ENCODE measurements around the gene ATL2.
"Not testable (repeated sequence)": the region's sequence is repeated elsewhere in the genome, so short reads cannot be mapped to it uniquely, and the experiment has no call there.

Gene ATL2

DNA sequence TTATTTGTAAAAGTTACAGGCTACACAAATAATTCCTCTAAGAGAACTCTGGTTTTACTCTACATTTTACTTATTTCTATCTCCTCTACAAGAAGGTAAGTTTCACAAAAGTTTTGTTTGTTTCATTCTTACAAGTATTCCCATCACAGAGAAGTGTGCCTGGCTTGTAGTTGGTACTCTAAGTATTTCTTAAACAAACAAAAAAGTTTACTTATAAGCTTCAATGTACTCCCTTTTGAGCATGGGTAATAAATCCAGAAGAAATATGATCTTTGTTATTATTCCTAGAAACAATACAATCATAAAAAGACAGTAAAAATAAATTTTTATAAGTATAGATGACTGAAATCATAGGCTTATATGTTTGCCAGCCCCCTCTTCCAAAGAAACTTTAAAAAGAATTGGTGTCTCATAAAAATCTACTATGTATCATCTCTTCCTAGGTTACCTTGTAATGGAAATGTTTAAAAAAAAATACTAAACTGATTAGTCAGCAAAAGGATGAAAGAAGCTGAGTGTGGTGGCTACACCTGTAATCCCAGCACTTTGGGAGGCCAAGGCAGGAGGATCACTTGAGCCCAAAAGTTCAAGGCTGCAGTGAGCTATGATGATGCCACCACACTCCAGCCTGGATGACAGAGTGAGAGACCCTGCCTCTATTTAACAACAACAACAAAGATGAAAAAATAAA is 54.7 kb downstream of the ATL2 start:
- DNase-seq, result no peak

DNA sequence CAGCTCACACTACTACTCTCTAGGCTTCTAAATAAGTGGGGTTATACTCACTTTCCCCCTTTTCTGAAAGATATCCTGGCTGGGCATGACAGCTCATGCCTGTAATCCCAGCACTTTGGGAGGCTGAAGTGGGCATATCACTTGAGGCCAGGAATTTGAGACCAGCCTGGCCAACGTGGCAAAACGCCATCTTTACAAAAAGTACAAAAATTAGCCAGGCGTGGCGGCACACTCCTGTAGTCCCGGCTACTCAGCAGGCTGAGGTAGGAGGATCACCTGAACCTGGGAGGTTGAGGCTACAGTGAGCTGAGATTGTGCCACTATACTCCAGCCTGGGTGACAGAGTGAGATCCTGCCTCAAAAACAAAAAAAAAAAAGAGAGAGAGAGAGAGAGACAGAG is 57.8 kb downstream of the ATL2 start:
- DNase-seq, result not testable (repeated sequence)

DNA sequence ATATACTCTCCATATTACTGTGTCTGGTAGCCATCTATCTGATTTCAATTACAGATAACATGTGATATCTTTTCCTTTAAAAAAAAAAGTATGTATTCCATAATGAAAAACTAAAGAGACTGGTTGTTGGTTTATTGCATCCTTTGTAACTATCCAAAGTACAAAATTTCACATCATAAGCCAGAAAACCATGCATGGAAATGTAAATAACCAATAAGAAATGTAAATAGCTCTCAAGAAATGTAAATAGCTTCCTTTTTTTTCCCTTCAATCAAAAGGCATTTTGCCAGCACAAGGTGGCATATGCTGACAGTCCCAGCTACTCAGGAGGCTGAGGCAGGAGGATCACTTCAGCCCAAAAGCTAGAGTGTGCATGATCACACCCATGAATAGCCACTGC is 59.3 kb downstream of the ATL2 start:
- DNase-seq, result no peak

DNA sequence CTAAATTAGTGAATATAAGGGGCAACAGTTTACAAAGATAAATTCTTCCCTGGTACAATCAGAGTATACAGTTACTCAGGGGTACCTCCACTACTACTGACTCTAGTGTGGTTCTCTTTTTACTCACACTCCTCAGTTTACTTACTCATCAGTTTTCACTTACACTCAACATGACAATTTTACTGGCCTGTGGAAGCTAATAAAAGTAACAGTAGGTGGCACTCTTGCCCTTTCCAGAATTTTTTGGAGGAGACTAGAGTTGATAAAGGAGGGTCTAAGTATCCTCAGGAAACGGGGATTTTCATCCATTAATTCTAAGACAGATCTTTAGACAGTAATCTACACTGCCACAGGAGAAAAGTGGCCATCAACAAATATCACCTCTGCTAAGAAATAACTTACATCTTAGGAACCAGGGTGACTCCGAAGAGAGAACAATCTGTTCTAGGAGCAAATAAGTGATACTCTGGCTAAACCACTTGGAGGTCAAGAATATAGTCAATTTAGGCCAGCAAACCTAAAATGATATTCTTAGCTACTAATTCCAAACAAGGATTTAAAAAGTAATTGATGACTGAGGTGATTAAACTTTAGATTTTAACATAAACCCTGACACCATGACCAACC is 61.3 kb downstream of the ATL2 start:
- DNase-seq, result peak; percentile 60

DNA sequence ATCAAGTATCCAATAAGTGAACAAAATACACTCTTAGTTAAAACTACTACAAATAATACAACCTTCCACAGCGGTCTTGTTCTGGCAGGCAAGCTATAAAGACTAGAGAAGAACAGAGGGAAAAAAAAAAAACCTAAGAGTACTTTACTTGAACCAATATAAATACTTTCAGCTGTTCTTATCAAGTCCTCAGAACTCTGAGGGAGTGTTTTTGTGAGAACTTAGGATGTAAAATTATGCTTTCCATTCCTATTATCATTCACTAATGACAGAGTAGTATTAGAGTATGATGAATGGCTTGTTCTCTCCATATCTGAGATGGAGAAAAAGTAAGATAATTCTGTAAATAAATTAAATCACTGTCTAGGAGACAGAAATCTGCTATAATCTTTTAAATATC is 68.3 kb downstream of the ATL2 start:
- no peak for DNase-seq

DNA sequence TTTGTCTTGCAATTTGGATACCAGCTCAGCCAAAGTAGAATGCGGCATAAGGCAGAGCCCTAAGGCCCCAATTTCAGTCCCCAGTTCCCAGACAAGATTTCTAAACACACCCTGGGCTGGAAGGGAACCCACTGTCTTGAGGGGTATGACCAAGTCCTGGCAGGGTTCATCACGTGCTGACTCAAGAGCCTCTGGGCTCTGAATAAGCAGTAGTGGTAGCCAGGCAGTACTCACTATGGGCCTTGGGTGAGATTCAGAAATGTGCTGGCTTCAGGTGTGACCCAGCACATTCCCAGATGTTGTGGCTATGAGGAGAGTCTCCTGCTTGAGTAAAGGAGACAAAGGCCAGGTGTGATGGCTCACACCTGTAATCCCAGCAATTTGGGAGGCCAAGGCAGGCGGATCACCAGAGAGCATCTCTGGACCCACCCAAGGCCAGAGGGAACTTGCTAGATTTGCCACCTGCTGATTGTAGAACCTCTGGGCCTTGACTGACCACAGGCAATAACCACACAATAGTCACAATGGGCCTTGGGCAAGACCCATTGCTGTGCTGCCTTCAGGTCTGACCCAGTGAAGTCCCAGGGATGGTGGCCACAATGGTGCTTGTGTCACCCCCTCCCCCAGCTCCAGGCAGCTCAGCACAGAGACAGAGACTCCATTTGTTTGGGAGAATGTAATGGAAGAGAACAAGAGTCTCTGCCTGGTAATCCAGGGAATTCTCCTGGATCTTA is 74.9 kb downstream of the ATL2 start:
- no peak for DNase-seq

DNA sequence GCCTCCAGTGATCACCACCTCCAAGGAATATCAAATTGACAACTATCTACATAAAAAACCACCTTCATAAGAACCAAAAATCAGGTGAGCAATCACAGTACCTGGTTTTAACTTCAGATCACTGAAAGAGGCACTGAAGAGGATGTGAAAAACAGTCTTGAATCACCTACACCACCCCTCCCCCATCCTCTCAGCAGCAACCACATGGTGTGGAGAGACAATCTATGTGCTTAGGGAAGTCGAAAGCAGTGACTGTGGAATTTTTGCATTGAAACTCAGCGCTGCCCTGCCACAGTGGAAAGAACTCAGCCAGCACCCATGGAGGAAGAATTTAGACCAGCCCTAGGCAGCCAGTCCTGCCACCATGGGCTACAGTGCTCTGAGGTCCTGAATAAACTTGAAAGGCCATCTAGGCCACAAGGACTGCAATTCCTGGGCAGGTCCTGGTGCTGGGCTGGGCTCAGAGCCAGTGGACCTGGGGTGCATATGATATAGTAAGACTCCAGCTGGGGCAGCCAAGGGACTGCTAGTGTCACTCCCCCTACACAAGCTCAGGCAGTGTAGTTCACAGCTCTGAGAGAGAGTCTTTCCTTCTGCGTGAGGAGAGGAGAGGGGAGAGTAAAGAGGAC is 75.6 kb downstream of the ATL2 start:
- no peak for DNase-seq

DNA sequence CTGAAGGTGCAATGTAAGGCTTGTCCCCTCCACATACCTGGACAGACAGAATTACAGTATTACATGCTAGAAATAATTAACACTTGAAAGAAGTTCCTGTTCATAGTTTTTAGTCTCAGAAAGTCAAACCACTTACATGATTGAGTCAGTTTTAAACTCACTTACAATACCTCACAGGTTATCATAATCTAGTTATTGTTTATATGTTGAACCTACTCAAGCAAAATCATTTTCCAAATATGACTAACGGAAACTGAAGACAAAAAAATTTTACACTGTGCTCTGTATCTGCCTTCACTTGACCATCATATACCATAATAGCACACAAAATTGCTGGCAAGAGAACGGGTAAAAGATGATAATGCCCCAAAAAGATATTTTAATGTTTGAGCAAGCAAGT is 78.5 kb downstream of the ATL2 start:
- no peak for DNase-seq

DNA sequence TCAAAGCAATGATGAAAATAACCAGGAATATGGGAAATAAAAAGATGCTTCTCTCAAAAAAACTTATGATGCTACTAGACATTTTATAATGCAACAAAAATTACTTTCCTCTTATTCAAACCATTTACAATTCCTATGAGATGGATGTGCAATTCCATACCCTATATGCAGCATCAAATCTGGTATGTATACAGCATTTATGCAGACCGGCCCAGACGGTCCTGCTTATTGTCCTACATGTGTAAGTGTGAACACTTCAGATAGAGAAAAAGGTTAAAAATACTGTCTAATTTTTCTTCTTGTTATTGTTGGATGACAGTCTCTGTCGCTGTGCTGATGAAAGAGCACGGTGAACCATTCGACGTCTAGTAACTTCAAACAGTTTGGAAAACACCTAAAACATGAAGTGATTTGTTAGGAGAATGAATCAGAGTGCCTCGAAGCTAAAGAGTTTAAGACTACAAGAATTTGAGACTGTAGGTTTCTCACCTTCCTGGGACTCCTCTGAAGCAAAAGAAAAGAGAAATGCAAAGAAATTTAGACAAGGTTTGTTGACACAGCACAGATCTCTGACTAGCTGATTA is 80.8 kb downstream of the ATL2 start:
- no peak for DNase-seq

DNA sequence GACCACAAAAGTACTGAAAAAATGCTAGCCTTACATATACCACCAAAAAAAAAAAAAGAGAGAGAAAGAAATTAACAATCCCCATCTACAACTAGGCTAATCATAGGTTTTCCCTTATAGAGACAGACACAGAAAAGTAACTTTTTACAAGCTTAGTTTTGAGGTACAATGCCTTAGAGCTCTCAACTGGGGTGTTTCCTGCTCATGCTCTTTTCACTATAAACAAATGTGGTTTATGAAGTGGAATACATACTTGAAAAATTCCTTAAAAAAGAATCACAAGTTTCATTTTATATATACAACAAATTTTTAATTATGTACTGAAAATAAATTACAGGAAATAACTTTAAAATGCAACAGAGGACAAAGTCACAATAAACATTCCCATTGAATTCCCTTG is 82.5 kb downstream of the ATL2 start:
- no peak for DNase-seq

DNA sequence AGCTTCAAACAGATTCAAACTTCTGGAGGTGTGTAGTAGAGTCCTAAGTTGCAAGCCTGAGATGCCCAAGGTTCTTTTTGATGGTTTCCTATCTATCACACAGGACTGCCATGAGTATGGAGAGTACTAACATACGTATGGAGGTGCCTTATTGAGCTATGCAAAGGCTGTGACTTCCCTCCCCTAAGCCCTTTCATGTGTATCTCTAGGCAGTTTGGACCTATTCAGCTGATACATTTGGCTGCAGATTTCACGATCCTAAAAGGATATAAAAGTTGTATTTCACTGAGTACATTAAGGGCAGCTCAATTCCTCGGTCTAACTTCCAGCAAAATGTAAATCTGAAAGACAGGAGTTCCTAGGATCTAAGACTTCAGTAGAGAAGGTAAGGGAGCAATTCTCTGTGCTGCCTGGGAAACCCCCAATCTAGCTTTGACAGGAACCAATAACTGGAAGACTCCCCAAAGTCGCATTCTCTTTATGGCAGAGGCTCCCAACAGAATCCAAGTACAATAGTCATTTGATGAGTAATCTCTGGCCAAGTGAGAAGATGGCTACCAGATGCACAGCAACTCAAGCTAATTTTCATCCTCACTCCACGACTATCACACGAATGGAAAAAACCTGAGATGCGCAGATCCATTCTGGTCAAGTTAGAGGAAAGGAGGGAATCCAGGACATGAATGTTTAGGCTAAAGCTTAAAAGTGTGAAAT is 83.8 kb downstream of the ATL2 start:
- no peak for DNase-seq

DNA sequence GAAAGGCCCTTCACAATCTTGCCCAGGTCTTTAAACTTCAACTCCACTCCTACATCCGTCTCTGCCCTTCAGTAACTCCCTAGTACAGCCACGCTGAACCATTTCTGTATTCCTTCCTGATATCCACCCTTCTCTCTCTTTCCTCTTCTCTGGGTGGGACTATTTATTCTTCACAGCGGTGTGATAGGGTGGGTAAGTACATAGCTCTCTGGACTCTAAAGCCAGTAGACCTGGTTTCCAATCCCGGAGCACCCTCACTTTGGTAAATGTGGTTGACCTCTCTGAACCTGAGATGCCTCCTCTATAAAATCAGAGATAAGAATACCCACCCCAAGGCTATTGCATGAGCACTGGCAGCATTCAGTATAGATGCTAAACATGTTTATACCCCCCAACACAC is 86.7 kb downstream of the ATL2 start:
- no peak for DNase-seq

DNA sequence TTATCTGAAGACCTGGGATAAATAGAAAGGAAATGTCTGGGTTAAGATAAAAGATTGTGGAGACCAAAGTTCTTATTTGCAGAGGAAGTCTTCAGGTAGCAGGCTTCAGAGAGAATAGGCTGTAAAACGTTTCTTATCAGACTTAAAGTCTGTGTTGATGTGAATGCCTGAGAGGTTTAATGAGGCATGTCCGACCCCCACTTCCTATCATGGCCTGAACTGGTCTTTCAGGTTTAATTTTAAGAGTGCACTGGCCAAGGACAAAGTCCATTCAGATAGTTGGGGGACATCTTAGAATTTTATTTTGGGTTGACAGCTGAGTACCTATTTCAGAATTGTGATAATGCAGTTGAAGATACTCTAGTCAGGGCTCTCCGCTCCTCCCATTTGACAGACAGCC is 92.1 kb downstream of the ATL2 start:
- DNase-seq, result no peak

DNA sequence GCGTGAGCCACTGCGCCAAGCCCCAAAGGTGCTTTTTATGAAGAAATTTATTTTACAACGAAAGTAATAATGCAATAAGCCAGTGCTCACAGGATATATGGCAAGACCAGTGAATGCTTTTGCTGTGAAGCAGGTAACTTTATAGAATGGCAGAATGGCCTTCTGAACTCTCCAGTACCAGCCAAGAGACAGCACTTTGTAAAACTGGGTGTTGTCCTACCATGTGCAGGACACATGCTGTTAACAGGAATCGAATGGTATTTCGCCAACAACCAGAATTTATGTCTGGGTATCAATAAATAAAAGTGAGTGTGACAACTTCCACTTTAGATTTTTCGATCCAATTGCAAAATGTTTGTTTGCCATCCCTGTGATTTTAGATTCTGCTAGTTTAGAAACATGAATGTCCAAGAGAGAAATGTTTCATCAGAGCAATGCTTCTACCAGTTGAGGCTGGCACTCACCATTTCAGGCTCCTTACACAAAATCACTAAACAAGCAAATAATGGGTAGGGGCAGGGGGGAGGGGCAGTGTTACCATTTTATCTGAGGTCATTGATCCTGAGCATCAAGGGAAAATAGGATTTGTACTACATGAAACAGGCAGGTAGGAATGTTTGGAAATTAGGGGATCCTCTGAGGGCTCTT is 95.9 kb downstream of the ATL2 start:
- no peak for DNase-seq

DNA sequence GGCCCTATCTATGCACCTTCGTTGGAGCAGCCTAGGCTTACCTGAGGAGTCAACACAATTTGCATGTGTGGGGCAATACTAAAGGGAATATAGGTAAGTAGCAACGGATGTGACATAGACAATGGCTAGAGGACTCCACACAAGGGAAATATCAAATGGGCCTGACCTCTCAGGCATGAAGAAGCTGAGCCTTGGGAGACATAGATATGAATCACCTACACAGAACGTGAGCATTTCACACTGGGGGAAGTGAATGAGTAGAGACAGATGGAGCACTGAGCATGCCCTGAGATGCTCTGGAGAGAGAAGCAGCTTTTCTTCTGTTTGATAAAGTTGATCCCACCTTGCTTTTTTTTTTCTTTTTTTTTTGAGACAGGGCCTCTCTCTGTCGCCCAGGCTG is 97.9 kb downstream of the ATL2 start:
- DNase-seq, result no peak

DNA sequence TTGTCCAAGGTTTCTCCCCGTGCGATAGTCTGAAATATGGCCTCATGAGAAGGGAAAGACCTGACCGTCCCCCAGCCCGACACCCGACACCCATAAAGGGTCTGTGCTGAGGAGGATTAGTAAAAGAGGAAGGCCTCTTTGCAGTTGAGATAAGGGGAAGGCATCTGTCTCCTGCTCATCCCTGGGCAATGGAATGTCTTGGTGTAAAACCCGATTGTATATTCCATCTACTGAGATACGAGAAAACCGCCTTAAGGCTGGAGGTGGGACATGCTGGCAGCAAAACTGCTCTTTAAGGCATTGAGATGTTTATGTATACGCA is 99.0 kb downstream of the ATL2 start:
- not testable (repeated sequence) for DNase-seq

DNA sequence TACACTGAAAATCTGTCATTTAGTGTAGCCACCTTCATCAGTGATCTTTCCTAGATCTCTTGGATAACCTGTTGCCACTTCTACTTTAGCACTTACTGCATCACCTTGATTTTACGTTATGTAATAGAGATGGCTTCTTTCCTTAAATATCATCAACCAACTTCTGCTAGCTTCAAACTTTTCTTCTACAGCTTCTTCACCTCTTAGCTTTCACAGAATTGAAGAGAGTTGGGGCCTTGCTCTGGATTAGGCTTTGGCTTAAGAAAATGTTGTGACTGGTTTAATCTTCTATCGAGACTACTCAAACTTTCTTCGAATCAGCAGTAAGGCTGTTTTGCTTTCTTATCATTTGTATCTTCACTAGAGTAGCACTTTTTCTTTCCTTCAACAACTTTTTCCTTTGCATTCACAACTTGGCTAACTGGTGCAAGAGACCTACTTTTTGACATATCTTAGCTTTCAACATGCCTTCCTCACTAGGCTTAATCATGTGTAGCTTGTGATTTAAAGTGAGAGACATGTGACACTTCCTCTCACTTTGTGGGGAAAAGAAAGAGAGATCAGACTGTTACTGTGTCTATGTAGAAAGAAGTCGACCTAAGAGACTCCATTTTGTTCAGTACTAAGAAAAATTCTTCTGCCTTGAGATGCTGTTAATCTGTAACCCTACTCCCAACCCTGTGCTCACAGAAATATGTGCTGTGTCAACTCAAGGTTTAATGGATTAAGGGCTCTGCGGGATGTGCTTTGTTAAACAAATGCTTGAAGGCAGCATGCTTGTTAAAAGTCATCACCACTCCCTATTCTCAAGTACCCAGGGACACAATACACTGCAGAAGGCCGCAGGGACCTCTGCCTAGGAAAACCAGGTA is 99.6 kb downstream of the ATL2 start:
- DNase-seq, result no peak

DNA sequence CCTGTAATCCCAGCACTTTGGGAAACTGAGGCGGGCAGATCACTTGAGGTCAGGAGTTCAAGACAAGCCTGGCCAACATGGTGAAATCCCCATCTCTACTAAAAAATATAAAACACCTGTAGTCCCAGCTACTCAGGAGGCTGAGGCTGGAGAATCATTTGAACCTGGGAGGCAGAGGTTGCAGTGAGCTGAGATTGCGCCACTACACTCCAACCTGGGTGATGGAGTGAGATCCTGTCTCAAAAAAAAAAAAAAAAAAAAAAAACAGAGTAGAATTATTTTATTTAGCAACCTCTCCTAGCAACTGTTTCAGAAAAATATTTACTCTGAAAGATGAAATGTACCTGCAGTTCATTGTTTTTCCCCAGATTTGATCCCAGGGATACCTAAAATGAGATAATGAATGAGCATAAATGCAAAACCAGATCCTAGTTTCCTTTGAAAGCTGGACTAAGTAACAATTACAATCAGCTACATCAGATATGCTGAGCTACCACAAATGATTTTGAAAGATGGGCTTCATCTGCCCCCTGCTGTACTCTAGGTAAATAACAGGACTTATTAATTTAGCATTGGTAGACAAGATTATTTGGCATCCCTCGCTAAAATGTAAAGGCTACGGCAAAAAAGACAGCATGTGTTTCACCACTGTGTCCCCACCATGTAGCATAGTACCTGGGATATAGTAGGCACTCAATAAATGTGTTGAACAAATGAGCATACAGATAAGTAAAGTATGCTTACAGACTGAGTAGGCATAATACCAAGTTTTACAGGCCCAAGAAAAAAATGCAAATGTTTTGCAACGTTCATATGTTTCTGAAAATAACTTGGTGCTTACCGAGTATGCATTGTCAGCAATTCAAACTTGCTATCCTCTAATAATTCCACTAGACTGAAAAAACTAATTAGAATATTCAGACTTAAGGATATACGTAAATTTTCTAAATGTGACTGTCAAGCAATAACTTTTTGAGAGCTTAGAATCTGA is 102.5 kb downstream of the ATL2 start:
- peak; percentile 97 for DNase-seq

DNA sequence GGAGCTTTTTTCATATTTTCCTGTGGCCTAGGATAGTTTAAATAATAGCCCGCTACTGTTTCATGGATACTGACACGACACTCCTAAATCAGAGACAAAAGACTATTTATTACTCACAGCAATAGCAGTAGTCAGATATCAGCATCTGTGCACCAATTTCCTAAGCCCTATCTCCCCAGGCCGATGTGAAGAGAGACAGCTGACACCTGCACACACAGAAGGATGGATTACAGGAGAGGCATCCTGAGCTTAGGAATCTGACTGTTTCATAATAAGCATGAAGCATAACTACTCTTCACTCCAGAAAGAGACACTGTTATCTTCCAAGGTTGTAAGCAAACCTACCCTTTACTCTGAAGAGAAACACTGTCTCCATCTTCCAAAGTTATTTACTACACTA is 105.4 kb downstream of the ATL2 start:
- DNase-seq, result no peak

DNA sequence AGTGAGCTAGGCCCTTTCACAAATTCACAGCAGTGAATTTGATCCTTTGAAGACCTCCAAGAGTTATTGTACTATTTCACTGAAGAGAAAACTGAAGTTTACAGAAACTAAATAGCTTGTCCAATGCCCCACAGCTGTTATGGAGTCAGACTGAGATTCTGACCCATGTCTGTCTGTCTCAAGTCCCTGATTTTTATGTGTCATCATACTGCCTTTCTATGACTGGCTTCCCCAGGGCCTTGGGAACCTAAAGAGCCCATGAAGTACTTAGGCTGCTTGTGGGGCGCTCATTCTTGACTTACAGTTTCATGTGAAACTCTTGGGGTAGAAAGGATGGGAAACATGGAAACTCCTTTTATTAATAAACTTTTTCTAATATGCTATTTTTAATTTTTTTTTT is 107.7 kb downstream of the ATL2 start:
- DNase-seq, result no peak

All from NCI-H1694 treated with DMSO at 0.1 percent for 48 hours (cell line).